Adipose tissue (tissue), 3 donors: Measurements from ENCODE around the gene PARVA. TPM values are rescaled to one million over a fixed set of nuclear protein-coding genes. Genes with fewer than 3 reads are reported as not detected.
"Not testable (repeated sequence)": the region's sequence is repeated elsewhere in the genome, so short reads cannot be mapped to it uniquely, and the experiment has no call there.

Source experiments
- H3K27ac ChIP-seq: one replicate; pipeline ENCODE4 v1.5.1; 2013; ENCODE audit warnings: low read depth, low read length
- WGBS, 3 donors: extraction: QIAGEN DNeasy Blood & Tissue Kit; methylation state at CpG; one replicate each; pipeline ENCODE4 v1.1.7; 2013; 5-methylcytosine and 5-hydroxymethylcytosine counted together
- polyA plus RNA-seq, 3 donors: library from polyadenylated mRNA; stranded (reverse); fragments of 200-250 nt; gene quantifications; one replicate each; pipeline ENCODE4 v1.2.3, GENCODE V29; 2013
- donor health status: healthy with polysubstance abuse.
- donor health status: Bipolar disorder and iron deficiency.
- donor health status: healthy.

The PARVA gene
- polyA plus RNA-seq, 3 donors = 20.3 to 81.9 (median 60.5) TPM

GRCh38 chr11:12508151-12508751 lies 130.9 kb downstream of the PARVA start:
- WGBS, 3 donors = 35 to 70% (median 42%) methylated on average over 4 of the region's 4 CpGs
- no peak overlapping the region for H3K27ac ChIP-seq

DNA sequence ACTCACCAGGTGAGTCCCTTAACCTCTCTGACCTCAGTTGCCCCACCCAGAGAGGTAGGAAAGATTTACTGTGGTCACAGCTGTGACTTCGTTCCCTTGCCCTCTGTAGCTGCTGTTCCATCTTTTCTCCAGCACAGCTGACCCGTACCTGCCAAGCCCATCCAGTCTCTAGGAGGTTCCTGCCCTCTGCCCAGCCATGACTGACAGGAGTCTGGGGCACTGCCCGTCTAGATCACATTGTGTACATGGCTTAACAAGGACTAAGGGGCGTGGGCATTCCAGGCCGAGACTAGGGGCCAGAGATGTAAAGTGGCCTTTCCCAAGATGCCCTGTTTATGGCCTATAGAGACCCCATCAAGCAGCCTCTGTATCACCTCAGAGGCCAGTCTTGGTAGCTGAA lies 132.0 kb downstream of the PARVA start:
- H3K27ac ChIP-seq = no peak overlapping the region
- 87 to 93% (median 89%) methylated on average over 5 of the region's 5 CpGs for WGBS, 3 donors

- WGBS, 3 donors = 75 to 82% (median 81%) methylated on average over 4 of the region's 4 CpGs
These were observed 134.8 kb downstream of the PARVA start for GRCh38 chr11:12512132-12512531.

GRCh38 chr11:12512826-12513395 lies 135.5 kb downstream of the PARVA start:
- H3K27ac ChIP-seq = no peak overlapping the region
- 67 to 83% (median 77%) methylated on average over 9 of the region's 9 CpGs for WGBS, 3 donors

More at GRCh38 chr11:12512132-12512531, 134.8 kb downstream of the PARVA start:
- H3K27ac ChIP-seq = no peak overlapping the region

GRCh38 chr11:12516387-12517105 lies 139.2 kb downstream of the PARVA start:
- 76 to 83% (median 81%) methylated on average over 4 of the region's 4 CpGs for WGBS, 3 donors
- H3K27ac ChIP-seq = no peak overlapping the region

DNA sequence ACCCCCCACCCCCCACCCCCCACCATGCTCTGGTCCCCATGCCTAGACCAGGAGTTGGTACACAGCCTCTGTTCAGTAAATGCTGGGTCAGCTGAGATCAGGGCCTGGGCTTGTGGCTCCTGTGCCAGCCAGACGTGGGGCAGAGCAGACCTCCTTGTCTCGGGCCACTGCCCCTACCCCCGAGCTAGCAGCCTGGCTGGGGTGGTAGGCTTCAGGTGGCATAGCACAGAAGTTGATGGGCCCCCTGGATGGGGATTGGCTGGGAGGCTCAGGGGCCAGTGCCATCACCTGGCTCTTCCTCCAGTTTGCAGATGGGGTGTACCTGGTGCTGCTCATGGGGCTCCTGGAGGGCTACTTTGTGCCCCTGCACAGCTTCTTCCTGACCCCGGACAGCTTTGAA lies 139.9 kb downstream of the PARVA start:
- no peak overlapping the region for H3K27ac ChIP-seq
- 91 to 98% (median 93%) methylated on average over 4 of the region's 4 CpGs for WGBS, 3 donors

DNA sequence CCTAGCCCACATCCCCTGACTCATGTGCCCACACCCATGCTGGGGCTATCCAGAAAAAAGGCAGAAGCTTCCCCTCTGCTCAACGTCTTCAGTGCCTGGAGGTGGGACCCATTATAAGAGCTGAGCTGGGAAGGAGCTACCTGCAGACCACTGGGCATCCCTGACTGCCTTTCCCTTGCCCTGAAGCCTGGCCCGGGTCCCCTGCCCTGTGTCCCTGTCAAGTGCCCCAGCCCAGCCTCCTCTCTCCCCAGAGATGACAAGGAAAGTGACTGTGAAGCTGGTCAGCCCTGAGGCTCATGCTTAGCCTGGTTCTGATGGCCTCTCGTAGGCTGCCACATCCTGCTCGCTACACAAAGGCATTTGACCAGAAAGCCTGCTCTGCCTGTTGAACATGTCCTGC lies 140.4 kb downstream of the PARVA start:
- no peak overlapping the region for H3K27ac ChIP-seq
- WGBS, 3 donors = 87 to 95% (median 89%) methylated on average over 4 of the region's 4 CpGs

DNA sequence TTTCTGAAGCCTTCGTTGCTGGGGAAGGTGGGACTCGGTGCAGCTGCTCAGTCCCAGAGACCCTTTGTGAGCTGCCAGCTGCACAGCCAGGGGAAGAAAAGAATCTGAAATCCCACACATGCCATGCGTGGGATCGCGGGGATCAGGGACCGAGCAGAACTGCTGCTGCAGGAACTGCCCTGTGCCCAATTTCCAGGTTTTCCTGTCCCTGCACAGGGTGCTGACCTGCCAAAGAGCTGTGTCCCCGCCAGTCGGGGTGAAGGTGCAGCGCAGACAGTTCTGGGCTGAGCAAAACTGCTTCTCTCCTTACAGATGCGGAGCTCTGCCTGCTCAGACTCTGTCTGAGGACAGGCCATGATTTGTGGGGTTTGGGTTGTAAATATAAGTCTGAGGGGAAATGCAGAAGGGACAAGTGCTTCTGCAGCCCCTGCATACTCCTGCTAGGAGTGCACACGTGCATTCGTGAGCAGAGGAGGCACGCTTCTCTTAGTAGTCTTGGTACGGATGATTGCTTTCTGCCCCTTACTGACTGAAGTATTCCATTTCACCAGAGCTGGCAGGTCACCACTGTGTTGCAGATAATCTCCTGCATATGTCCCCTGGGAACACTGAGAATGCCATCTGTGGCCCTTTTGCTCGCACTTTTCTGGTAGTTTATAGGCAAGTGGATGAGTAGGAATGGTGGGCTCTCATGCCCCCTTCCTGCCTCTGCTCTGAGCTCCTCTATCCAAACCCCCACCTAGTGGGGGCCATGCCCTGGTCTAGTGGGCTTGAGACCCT lies 141.4 kb downstream of the PARVA start:
- no peak overlapping the region for H3K27ac ChIP-seq
- WGBS, 3 donors = 88 to 90% (median 89%) methylated on average over 15 of the region's 15 CpGs

GRCh38 chr11:12520054-12520453 lies 142.7 kb downstream of the PARVA start:
- 86 to 92% (median 89%) methylated on average over 3 of the region's 3 CpGs for whole genome bisulfite sequencing, 3 donors
- H3K27ac ChIP-seq = no peak overlapping the region

DNA sequence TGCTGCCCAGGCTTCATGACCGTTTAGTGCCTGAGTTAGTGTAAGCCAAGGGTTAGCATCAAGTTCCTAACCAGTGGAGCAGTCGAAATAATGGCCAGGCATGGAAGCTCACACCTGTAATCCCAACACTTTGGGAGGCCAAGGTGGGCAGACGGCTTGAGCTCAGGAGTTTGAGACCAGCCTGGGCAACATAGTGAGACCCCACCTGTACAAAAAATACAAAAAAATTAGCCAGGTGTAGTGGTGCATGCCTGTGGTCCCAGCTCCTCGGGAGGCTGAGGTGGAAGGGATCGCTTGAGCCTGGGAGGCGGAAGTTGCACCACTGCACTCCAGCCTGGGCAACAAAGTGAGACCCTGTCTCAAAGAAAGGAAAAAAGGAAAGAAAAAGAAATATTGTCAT lies 143.2 kb downstream of the PARVA start:
- not testable (repeated sequence) for H3K27ac ChIP-seq
- 88 to 92% (median 91%) methylated on average over 6 of the region's 6 CpGs for WGBS, 3 donors

DNA sequence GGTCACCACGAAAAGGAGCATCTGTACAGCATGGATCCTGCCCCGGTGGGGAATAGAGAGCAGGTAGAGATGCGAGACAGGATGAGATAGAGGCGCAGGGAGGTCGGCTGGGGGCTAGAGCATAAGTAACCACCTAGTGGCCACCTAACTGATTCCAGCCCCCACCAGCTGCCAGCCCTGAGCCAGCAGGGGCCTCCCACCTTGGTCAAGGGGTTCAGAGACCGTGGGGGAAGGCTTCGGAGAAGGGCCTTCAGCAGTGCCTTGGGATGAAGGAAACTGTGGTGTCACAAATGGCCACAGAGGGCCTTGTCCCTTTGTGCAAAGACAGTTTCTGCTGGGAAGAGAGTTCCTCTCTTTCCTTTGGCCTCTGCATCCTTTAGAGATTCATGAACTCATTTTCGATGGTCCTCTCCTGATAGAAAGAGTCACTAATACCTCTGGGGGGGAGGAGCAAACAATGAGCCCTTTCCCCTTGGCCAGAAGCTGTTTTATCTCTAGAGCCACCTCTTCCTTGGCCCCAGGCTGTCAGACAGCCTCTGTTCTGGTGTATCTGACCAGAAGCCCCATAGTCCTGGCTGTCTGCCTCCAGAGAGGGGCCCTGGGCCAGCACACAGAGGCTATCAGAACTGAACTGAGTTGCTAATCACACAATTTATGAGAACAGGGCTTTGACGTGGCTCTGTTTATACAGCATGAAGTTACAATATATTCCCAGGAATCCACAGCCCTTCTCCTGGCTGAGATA lies 146.0 kb downstream of the PARVA start:
- 84 to 92% (median 92%) methylated on average over 9 of the region's 9 CpGs for WGBS, 3 donors
- no peak overlapping the region for H3K27ac ChIP-seq

- H3K27ac ChIP-seq = no peak overlapping the region
- 68 to 77% (median 70%) methylated on average over 5 of the region's 5 CpGs for WGBS, 3 donors
These were observed 147.5 kb downstream of the PARVA start for GRCh38 chr11:12524865-12525264.

DNA sequence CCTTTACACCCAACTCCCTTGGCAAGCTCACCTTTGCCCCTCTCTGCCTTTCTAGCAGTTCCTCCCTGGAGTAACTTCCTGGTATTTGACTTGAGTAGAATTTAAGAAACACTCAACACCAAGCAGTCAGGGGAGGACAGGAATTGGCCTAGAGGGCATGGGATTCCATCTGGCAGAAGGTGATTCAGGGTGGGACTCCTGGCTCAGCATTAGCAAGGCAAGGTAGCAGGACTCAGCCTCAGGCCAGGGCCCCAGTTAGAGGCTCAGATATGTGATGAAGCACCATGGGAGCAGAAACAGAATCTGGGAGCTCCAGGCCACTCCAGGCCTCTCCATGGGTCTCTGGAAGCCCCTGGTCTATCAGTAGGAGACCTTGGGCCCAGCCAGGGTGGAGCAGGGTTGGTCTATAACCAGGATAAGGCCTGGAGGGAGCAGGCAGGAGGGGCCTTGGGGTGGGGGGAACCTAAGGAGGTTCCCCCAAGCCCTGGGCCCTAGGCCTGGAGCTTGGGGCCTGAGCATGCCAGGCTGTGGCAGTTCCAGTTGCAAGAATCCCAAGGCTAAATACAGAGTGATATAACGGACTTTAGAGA lies 148.2 kb downstream of the PARVA start:
- no peak overlapping the region for H3K27ac ChIP-seq
- 86 to 95% (median 90%) methylated on average over 1 of the region's 1 CpG for WGBS, 3 donors

- WGBS, 3 donors = 47 to 87% (median 67%) methylated on average over 1 of the region's 1 CpG
- no peak overlapping the region for H3K27ac ChIP-seq
These were observed 149.4 kb downstream of the PARVA start for GRCh38 chr11:12526789-12527188.

GRCh38 chr11:12528487-12528886 lies 151.1 kb downstream of the PARVA start:
- 86 to 90% (median 88%) methylated on average over 2 of the region's 2 CpGs for WGBS, 3 donors
- H3K27ac ChIP-seq = no peak overlapping the region

GRCh38 chr11:12529041-12529440 lies 151.7 kb downstream of the PARVA start:
- no peak overlapping the region for H3K27ac ChIP-seq
- WGBS, 3 donors = 72 to 95% (median 72%) methylated on average over 5 of the region's 5 CpGs

DNA sequence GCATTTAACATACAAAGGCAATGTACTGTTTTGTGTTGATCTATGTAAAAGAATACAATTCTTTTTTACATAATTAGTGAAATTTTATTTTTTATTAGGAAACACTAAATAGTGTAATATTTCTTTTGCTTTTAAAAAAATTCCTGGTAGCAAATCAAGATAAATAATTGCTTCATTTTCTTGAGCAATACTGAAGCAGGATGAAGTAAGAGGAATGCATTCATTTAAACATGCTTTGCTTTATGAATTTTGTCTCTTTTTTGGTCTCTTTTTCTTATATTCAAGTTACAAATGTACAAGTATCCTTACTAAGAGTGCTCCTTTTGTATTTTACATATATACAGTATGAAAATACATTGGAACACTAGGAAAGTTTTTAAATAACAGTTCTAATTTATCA lies 152.4 kb downstream of the PARVA start:
- no peak overlapping the region for H3K27ac ChIP-seq

GRCh38 chr11:12531020-12531419 lies 153.6 kb downstream of the PARVA start:
- 84 to 90% (median 88%) methylated on average over 5 of the region's 5 CpGs for WGBS, 3 donors
- no peak overlapping the region for H3K27ac ChIP-seq
